ENCODE measurements around the gene DGKI. TPM values are rescaled to one million over a fixed set of nuclear protein-coding genes. Genes with fewer than 3 reads are reported as not detected.

The DGKI gene
- total RNA-seq, 4 donors from 2014 or later, result 0.66 to 2.9 (median 1.7) TPM

DNA sequence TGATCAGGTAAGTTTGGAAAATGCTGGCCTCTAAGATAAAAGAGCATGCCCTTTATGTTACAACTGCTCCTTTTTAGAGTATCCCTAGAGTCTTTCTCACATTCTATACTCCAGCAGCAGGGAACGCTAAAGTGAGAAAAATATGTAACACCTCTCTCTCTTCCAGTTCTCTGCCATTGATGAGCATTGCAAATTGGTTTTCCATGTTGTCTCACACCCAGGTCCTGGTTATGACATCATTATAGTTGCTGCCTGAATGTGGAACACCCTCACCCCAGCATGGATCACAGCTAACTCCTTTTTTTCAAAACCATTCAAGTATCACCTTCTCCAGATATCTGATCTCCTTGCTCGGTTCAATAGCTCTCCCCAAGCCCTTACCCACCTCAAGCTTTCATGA is 84.4 kb downstream of the DGKI start:
- Histone ChIP-seq H3K9me3 (no peaks in the 10 kb centered on the region), H3K27ac (replicated peaks in 1 of 4) (no peak overlapping the region), H3K36me3 (no peaks in the 10 kb centered on the region), H3K4me3 (no peak overlapping the region), H3K27me3 (no peaks in the 10 kb centered on the region), H3K4me1 (no peaks in the 10 kb centered on the region)
- WGBS, result 93% methylated on average over 2 of the region's 2 CpGs
- DNase-seq (ENCODE audit: extremely low spot score), result no peak
- intact Hi-C loops (cut with DNase I), result no loop called here
- TF ChIP-seq, protein P1, sequence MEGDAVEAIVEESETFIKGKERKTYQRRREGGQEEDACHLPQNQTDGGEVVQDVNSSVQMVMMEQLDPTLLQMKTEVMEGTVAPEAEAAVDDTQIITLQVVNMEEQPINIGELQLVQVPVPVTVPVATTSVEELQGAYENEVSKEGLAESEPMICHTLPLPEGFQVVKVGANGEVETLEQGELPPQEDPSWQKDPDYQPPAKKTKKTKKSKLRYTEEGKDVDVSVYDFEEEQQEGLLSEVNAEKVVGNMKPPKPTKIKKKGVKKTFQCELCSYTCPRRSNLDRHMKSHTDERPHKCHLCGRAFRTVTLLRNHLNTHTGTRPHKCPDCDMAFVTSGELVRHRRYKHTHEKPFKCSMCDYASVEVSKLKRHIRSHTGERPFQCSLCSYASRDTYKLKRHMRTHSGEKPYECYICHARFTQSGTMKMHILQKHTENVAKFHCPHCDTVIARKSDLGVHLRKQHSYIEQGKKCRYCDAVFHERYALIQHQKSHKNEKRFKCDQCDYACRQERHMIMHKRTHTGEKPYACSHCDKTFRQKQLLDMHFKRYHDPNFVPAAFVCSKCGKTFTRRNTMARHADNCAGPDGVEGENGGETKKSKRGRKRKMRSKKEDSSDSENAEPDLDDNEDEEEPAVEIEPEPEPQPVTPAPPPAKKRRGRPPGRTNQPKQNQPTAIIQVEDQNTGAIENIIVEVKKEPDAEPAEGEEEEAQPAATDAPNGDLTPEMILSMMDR (IDR thresholded peaks at IDR 0.05), result no peak
- TF ChIP-seq POLR2AphosphoS5 (IDR thresholded peaks at IDR 0.05) (no peak), EP300 (IDR thresholded peaks at IDR 0.05) (no peak), POLR2A (IDR thresholded peaks at IDR 0.05; ENCODE audit: low read depth) (no peak)

DNA sequence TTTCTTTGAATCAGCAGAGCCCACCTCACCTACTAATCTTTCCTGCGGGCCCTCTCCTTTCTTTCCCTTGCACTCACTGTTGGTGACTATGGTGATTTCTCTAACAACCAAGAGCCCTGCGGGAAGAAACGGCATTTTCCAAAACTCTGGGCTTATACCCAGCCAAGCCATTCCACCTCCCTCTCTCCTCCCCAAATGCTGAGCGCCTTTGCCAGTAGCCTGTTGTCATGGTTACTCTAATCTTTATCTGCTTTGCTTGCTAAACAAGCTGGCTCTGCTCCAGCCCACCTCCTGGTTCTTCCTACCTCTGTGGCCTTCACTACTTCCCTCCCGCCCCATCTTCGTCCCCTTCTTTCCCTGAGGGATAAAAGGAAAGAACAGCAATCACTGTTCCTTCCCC is 86.7 kb downstream of the DGKI start:
- intact Hi-C loops (cut with DNase I), result no loop called here
- WGBS, result 74% methylated on average over 6 of the region's 6 CpGs
- Histone ChIP-seq H3K9me3 (no peaks in the 10 kb centered on the region), H3K4me1 (peaks cover 0 to 14% (median 13%) of the 10 kb centered on the region in 4 donors), H3K36me3 (no peaks in the 10 kb centered on the region), H3K27me3 (no peaks in the 10 kb centered on the region), H3K27ac (replicated peaks in 1 of 4) (no peak overlapping the region), H3K4me3 (no peak overlapping the region)
- no peak for DNase-seq (ENCODE audit: extremely low spot score)
- TF ChIP-seq POLR2AphosphoS5 (IDR thresholded peaks at IDR 0.05) (no peak), EP300 (IDR thresholded peaks at IDR 0.05) (no peak), POLR2A (IDR thresholded peaks at IDR 0.05; ENCODE audit: low read depth) (no peak)
- TF ChIP-seq, protein P1 (IDR thresholded peaks at IDR 0.05), result no peak

DNA sequence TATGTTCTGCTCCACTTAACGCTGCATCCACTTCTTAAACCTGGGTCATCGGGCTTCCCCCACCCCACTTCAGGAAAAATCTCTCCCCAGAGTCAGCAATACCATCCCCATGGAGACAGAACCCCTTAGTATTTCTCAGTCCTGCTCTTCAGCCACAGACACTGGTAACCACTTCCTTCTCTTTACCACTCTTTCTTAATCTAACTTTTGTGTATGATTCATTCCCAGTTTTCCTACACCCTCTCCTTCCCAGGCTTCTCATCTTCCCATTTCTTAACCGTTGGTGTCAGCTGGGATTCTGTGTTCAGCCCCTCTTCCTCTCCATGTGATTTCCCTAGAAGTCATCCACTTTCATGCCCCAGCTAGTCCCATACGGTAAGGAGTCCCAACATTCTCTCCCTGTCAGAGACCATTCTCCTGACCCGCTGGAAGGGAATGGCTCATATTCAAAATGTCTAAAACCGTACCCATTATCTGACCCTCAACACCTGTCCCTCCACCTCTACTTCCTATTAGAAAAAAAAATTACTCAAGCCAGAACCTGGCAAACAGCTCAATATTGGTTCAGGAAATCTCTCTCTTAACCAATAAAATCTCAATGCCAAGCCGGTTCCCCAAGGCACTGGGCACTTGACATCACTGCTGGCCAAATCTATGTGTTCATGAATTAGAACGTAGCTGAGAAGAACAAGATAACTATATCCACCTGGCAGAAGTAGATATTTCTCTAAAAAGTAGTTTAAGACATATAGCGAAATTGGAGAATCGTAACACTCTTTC is 89.4 kb downstream of the DGKI start:
- intact Hi-C loops (cut with DNase I), result no loop called here
- Histone ChIP-seq H3K27me3 (no peaks in the 10 kb centered on the region), H3K9me3 (no peaks in the 10 kb centered on the region), H3K27ac (replicated peaks in 1 of 4) (no peak overlapping the region), H3K4me1 (peaks cover 0 to 36% (median 28%) of the 10 kb centered on the region in 4 donors), H3K4me3 (no peak overlapping the region), H3K36me3 (no peaks in the 10 kb centered on the region)
- no peak for TF ChIP-seq POLR2AphosphoS5 (IDR thresholded peaks at IDR 0.05)
- TF ChIP-seq EP300 (IDR thresholded peaks at IDR 0.05), result no peak
- TF ChIP-seq, protein P1 (IDR thresholded peaks at IDR 0.05), result no peak
- no peak for TF ChIP-seq POLR2A (IDR thresholded peaks at IDR 0.05; ENCODE audit: low read depth)
- no peak for DNase-seq (ENCODE audit: extremely low spot score)
- 86% methylated on average over 10 of the region's 10 CpGs for WGBS

DNA sequence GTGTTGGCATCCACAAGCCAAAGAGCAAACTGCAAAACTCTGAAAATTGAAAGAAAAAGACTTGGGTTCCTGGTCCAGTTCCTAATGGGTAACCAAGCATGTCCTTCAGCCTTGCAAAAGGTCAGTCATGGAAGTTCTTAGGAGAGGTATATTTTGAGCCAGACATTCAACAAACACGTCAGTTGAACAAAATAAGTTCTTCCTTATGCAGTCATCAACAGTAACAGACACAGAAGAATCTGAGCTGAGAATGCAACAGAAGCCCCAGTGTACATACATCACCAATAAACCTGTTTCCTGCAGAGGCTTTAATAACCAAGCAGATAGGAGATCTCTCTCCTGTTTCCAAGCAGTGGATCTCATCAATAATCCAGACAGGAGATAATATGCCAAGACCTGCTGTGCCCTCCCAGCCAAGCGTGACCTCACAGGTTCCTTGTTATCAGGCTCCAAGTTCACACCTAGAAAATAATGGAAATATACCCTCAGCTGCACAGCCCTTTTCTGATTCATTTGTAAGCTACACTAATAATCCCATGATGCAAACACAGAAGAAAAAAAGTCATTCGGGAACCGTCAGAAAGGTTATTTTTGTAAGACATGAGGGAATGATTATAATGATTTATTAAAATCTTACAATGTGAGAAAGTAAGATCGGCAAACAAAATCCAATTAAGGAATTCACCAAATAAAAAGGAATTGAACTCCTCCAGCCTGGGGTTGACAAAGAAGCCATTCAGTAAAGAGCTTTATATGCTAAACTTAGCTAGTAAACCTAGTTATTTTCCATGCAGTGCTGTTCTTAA is 90.7 kb downstream of the DGKI start:
- Histone ChIP-seq H3K27me3 (no peaks in the 10 kb centered on the region), H3K4me1 (peaks cover 0 to 36% (median 28%) of the 10 kb centered on the region in 4 donors), H3K36me3 (no peaks in the 10 kb centered on the region), H3K9me3 (no peaks in the 10 kb centered on the region), H3K27ac (replicated peaks in 1 of 4) (peak overlapping the region in 1 of 4 donors; percentile 40), H3K4me3 (no peak overlapping the region)
- intact Hi-C loops (cut with DNase I), result no loop called here
- no peak for TF ChIP-seq EP300 (IDR thresholded peaks at IDR 0.05)
- TF ChIP-seq, protein P1 (IDR thresholded peaks at IDR 0.05), result no peak
- no peak for TF ChIP-seq POLR2A (IDR thresholded peaks at IDR 0.05; ENCODE audit: low read depth)
- TF ChIP-seq POLR2AphosphoS5 (IDR thresholded peaks at IDR 0.05), result no peak
- 27% methylated on average over 5 of the region's 5 CpGs for WGBS
- DNase-seq (ENCODE audit: extremely low spot score), result no peak
